Activated naive CD4-positive, alpha-beta T cell treated with anti-CD3 and anti-CD28 coated beads for 36 hours (primary cell): ENCODE data around the gene RBMY1D. TPM values are rescaled to one million over a fixed set of nuclear protein-coding genes. Genes with fewer than 3 reads are reported as not detected.
"Not testable (repeated sequence)": the region's sequence is repeated elsewhere in the genome, so short reads cannot be mapped to it uniquely, and the experiment has no call there.

ENCODE experiments used
- CTCF ChIA-PET: fragments of 350-600 bp; sonication (Branson Sonifier 250); formaldehyde crosslinking; loops from one replicate; lab custom pipeline; 2021; ENCODE audit warnings: antibody characterized with exemption; lab: Charles Lee
- DNase-seq: peaks from one replicate; pipeline ENCODE4 v3.0.0-alpha.2; 2020
- H3K27ac Mint-ChIP-seq: one replicate; pipeline ENCODE4 v1.8.0; 2021; ENCODE audit warnings: mild to moderate bottlenecking, mixed read lengths
- H3K27me3 Mint-ChIP-seq: one replicate; pipeline ENCODE4 v1.8.0; 2021; ENCODE audit warnings: low read depth, mixed read lengths
- H3K36me3 Mint-ChIP-seq: one replicate; pipeline ENCODE4 v1.8.0; 2021; ENCODE audit warnings: low read depth, mixed read lengths
- H3K4me1 Mint-ChIP-seq: one replicate; pipeline ENCODE4 v1.8.0; 2021; ENCODE audit warnings: low read depth, mixed read lengths
- H3K4me3 Mint-ChIP-seq: one replicate; pipeline ENCODE4 v1.8.0; 2021; ENCODE audit warnings: mild to moderate bottlenecking, moderate library complexity, mixed read lengths
- H3K9me3 Mint-ChIP-seq: one replicate; pipeline ENCODE4 v1.8.0; 2021; ENCODE audit warnings: mixed read lengths
- intact Hi-C: fragments of 100-400 bp; cut with micrococcal nuclease; formaldehyde crosslinking; loops from one replicate; pipeline ENCODE4 v1.15.1; 2023
- total RNA-seq, 2 experiments: library from RNA; stranded (reverse); gene quantifications; one replicate each; pipeline ENCODE4 v1.2.3, GENCODE V29; 2021

Gene RBMY1D
- not detected for total RNA-seq

DNA sequence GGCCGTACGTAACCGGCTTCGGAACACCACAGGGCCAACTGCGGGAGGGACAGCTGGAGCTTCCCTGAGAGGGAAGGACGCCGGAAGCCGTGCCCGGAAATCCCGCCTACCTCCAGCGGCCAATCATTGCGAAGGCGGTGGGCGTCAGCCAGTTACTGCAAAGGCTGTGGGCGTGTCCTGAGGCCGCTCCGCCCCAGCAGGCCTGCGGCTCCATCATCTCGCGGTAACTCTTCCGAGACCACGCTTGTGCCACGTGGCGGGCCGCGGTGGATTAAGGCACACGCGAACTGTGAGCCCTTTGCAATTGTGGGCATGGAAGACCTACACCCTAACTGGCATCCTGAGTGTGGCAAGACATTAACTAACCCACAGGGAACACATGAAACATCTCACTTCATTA is at the start of gene RBMY1D:
Gene RBMY1D, minus strand, starts transcription at position 101 of the 400 bp plus-strand sequence. CDS start 2,013 bp downstream, outside the sequence.
- CTCF ChIA-PET, H3K27me3 Mint-ChIP-seq, intact Hi-C loops, H3K4me3 Mint-ChIP-seq, H3K36me3 Mint-ChIP-seq, H3K4me1 Mint-ChIP-seq, H3K27ac Mint-ChIP-seq, DNase-seq, H3K9me3 Mint-ChIP-seq: not testable (repeated sequence)

- H3K9me3 Mint-ChIP-seq, H3K27ac Mint-ChIP-seq, intact Hi-C loops, H3K27me3 Mint-ChIP-seq, H3K4me1 Mint-ChIP-seq, H3K4me3 Mint-ChIP-seq, CTCF ChIA-PET, DNase-seq, H3K36me3 Mint-ChIP-seq: not testable (repeated sequence)
Measured at GRCh38 chrY:21917932-21918331, 23.6 kb upstream of the RBMY1D start, which contains the start of gene RBMY1E. RBMY1E (minus strand) TSS chrY:21918032; CDS start chrY:21916054, 1,978 bp downstream.

- intact Hi-C loops, CTCF ChIA-PET, H3K9me3 Mint-ChIP-seq, H3K27me3 Mint-ChIP-seq, H3K36me3 Mint-ChIP-seq, H3K27ac Mint-ChIP-seq, H3K4me3 Mint-ChIP-seq, H3K4me1 Mint-ChIP-seq, DNase-seq: not testable (repeated sequence)
Measured at GRCh38 chrY:21869407-21870076, 24.8 kb downstream of the RBMY1D start.

- Mint-ChIP-seq H3K4me1 (peaks cover 3% of the 10 kb centered on the region), H3K27me3 (peaks cover 1% of the 10 kb centered on the region), H3K27ac (no peak overlapping the region), H3K9me3 (no peaks in the 10 kb centered on the region), H3K4me3 (no peak overlapping the region), H3K36me3 (no peaks in the 10 kb centered on the region)
- CTCF ChIA-PET = no interaction called here
- no peak for DNase-seq
- intact Hi-C loops = no loop called here
Measured at GRCh38 chrY:21845481-21845880, 48.8 kb downstream of the RBMY1D start.

DNA sequence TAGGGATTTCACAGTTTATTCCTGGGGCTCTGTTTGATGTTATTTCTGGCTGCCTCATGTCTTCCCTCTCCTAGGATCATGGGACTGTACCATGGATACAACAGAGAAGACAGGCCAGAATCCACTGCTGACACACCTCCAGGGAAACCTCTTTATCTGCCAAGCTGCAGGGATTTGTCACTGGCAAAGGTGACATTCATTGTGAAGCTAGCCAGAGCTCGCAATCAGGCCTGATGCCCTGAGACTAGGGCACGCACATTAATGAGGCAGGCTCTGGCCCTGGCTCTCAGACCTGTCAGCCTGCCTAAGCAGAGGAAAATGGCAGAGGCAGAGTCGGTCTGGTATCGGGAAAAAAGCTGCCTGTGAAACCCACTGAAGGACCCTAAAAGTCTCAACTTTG is 52.2 kb downstream of the RBMY1D start:
- CTCF ChIA-PET = no interaction called here
- H3K27me3 Mint-ChIP-seq = no peaks in the 10 kb centered on the region
- no peaks in the 10 kb centered on the region for H3K9me3 Mint-ChIP-seq
- no peaks in the 10 kb centered on the region for H3K36me3 Mint-ChIP-seq
- no peak overlapping the region for H3K27ac Mint-ChIP-seq
- no peak for DNase-seq
- no peak overlapping the region for H3K4me3 Mint-ChIP-seq
- intact Hi-C loops = no loop called here
- H3K4me1 Mint-ChIP-seq = peaks cover 3% of the 10 kb centered on the region

DNA sequence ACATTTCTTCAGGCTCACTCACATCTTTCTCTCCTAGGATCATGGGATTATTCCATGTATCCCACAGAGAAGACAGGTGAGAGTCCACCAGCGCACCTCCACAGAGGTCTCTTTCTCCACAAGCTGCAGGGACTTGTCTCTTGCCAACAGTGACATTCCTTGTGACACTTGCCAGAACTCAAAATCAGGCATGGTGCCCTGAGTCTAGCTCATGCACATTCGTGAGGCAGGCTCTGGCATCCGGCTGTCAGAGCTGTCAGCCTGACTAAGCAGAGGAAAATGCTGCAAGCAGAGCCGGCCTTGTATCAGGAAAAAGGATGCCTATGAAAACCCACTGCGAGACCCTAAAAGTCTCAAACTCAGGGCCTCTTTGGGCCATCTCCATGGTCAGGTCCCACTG is 54.8 kb downstream of the RBMY1D start:
- H3K27ac Mint-ChIP-seq = no peak overlapping the region

DNA sequence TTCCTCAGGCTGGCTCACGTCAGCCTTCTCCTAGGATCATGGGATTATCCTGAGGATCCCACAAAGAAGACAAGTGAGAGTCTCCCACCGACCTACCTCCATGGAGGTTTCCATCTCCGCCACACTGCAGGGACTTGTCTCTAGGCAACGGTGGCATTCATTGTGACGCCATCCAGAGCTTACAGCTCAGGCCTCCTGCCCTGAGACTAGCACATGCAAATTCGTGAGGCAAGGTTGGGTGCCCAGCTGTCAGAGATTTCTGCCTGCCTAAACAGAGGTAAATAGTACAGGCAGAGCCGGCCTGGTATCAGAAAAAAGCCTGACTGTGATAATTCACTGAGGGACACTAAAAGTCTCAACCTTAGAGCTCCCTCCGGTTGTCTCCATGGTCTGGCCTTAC is 58.0 kb downstream of the RBMY1D start:
- no peak for DNase-seq
- intact Hi-C loops = no loop called here
- Mint-ChIP-seq H3K4me3 (no peak overlapping the region), H3K27me3 (no peaks in the 10 kb centered on the region), H3K9me3 (no peaks in the 10 kb centered on the region), H3K4me1 (no peaks in the 10 kb centered on the region), H3K27ac (no peak overlapping the region), H3K36me3 (no peaks in the 10 kb centered on the region)
- CTCF ChIA-PET = no interaction called here

More for the DNA sequence above, 54.8 kb downstream of the RBMY1D start:
- intact Hi-C loops = no loop called here
- H3K36me3 Mint-ChIP-seq = no peaks in the 10 kb centered on the region
- H3K4me1 Mint-ChIP-seq = no peaks in the 10 kb centered on the region
- H3K9me3 Mint-ChIP-seq = no peaks in the 10 kb centered on the region
- CTCF ChIA-PET = no interaction called here
- DNase-seq = no peak
- H3K4me3 Mint-ChIP-seq = no peak overlapping the region
- H3K27me3 Mint-ChIP-seq = no peaks in the 10 kb centered on the region

- intact Hi-C loops = no loop called here
- no peak overlapping the region for H3K27ac Mint-ChIP-seq
- CTCF ChIA-PET = no interaction called here
Measured at GRCh38 chrY:21835052-21835451, 59.3 kb downstream of the RBMY1D start.

More at GRCh38 chrY:21835052-21835451, 59.3 kb downstream of the RBMY1D start:
- Mint-ChIP-seq H3K4me1 (no peaks in the 10 kb centered on the region), H3K36me3 (no peaks in the 10 kb centered on the region), H3K4me3 (no peak overlapping the region), H3K27me3 (no peaks in the 10 kb centered on the region), H3K9me3 (no peaks in the 10 kb centered on the region)
- no peak for DNase-seq

Other genes with a start within 250 kb of the RBMY1D start
- gene RBMY1E, start 23.5 kb upstream of the RBMY1D start, total RNA-seq = not detected